Measurements from ENCODE around the gene AGBL4. TPM values are rescaled to one million over a fixed set of nuclear protein-coding genes. Genes with fewer than 3 reads are reported as not detected.

The AGBL4 gene
- total and polyA plus RNA-seq, 11 donors: 0.40 to 1.4 (median 0.54) TPM; not detected in 3

GRCh38 chr1:49240709-49241221 lies 783.0 kb downstream of the AGBL4 start:
- H3K27me3 ChIP-seq: no peaks in the 10 kb centered on the region
- TF ChIP-seq, protein P1, sequence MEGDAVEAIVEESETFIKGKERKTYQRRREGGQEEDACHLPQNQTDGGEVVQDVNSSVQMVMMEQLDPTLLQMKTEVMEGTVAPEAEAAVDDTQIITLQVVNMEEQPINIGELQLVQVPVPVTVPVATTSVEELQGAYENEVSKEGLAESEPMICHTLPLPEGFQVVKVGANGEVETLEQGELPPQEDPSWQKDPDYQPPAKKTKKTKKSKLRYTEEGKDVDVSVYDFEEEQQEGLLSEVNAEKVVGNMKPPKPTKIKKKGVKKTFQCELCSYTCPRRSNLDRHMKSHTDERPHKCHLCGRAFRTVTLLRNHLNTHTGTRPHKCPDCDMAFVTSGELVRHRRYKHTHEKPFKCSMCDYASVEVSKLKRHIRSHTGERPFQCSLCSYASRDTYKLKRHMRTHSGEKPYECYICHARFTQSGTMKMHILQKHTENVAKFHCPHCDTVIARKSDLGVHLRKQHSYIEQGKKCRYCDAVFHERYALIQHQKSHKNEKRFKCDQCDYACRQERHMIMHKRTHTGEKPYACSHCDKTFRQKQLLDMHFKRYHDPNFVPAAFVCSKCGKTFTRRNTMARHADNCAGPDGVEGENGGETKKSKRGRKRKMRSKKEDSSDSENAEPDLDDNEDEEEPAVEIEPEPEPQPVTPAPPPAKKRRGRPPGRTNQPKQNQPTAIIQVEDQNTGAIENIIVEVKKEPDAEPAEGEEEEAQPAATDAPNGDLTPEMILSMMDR (IDR thresholded peaks at IDR 0.05): no peak
- no peak for TF ChIP-seq POLR2A (IDR thresholded peaks at IDR 0.05)
- H3K27ac ChIP-seq: no peak overlapping the region
- no peak overlapping the region for H3K4me3 ChIP-seq
- peaks cover 0 to 10% (median 0%) of the 10 kb centered on the region in 12 donors for H3K9me3 ChIP-seq
- no peaks in the 10 kb centered on the region for H3K4me1 ChIP-seq
- ATAC-seq (no peak), DNase-seq (no peak)
- WGBS, 4 donors: 69 to 77% (median 72%) methylated on average over 1 of the region's 1 CpG
- intact Hi-C loops (cut with DNase I): no loop called here
- no peaks in the 10 kb centered on the region for H3K36me3 ChIP-seq

DNA sequence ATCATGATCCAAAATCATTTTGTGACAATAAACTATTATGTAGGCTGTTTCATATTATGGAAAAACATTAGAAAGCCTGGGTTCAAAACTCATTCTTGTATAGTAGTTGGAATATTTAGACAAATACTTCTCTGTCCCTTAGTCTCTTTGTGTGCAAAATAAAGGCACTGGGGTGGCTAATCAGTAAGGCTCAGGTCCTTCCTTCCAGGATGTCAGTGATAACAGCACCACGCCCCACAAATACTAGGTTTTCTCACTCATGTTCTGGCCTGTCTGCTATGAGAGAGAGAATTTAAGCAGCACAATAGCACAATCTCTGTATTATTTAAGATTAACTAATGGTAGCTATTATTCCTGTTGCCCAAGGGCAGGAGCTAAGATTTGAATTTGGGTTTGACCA lies 788.8 kb downstream of the AGBL4 start:
- Histone ChIP-seq H3K36me3 (no peaks in the 10 kb centered on the region), H3K27ac (no peak overlapping the region), H3K4me1 (no peaks in the 10 kb centered on the region), H3K4me3 (no peak overlapping the region), H3K27me3 (no peaks in the 10 kb centered on the region), H3K9me3 (peaks cover 0 to 10% (median 0%) of the 10 kb centered on the region in 12 donors)
- WGBS, 4 donors: 55 to 68% (median 58%) methylated on average over 1 of the region's 1 CpG
- TF ChIP-seq, protein P1 (IDR thresholded peaks at IDR 0.05): no peak
- no peak for TF ChIP-seq POLR2A (IDR thresholded peaks at IDR 0.05)
- intact Hi-C loops (cut with DNase I): no loop called here
- ATAC-seq: no peak
- DNase-seq: no peak

DNA sequence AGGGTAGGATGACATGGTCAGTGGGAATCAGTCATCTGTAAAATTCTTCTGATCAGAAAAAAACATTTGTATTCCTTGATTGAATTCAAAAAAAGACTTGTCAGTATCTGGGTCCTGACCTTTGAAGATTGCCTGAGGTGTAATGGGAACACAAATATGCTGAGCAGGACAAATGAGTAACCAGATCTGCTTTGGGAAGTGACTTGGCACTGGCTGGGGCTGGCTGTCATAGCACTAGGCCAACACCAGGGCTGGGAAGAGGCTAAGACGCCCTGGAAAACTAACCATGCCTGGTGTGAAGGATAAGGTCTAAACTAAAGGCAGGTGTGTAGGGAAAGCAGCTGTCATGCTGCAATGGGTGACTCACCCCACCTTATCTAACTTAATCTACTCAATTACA lies 794.2 kb downstream of the AGBL4 start:
- no peaks in the 10 kb centered on the region for H3K4me1 ChIP-seq
- no peaks in the 10 kb centered on the region for H3K27me3 ChIP-seq
- intact Hi-C loops (cut with DNase I): no loop called here
- 50 to 79% (median 70%) methylated on average over 1 of the region's 1 CpG for WGBS, 4 donors
- no peak overlapping the region for H3K27ac ChIP-seq
- TF ChIP-seq POLR2A (IDR thresholded peaks at IDR 0.05): no peak
- TF ChIP-seq, protein P1 (IDR thresholded peaks at IDR 0.05): no peak
- no peak overlapping the region for H3K4me3 ChIP-seq
- DNase-seq (no peak), ATAC-seq (no peak)
- H3K9me3 ChIP-seq: no peaks in the 10 kb centered on the region
- H3K36me3 ChIP-seq: no peaks in the 10 kb centered on the region

- DNase-seq (no peak), ATAC-seq (no peak)
- 0 to 22% (median 17%) methylated on average over 1 of the region's 1 CpG for WGBS, 4 donors
- intact Hi-C loops (cut with DNase I): no loop called here
- Histone ChIP-seq H3K27me3 (no peaks in the 10 kb centered on the region), H3K36me3 (no peaks in the 10 kb centered on the region), H3K4me1 (no peaks in the 10 kb centered on the region), H3K27ac (no peak overlapping the region), H3K4me3 (no peak overlapping the region), H3K9me3 (no peaks in the 10 kb centered on the region)
- TF ChIP-seq, protein P1 (IDR thresholded peaks at IDR 0.05): no peak
- TF ChIP-seq POLR2A (IDR thresholded peaks at IDR 0.05): no peak
Observed at GRCh38 chr1:49226758-49227157, 797.0 kb downstream of the AGBL4 start.

All from heart left ventricle (tissue), 16 donors.